ENCODE measurements around the gene ANKRD27. TPM values are rescaled to one million over a fixed set of nuclear protein-coding genes. Genes with fewer than 3 reads are reported as not detected.
"Not testable (repeated sequence)": the region's sequence is repeated elsewhere in the genome, so short reads cannot be mapped to it uniquely, and the experiment has no call there.

ANKRD27 gene
- polyA plus RNA-seq, 6 donors from 2014 or later, result 7.1 to 16.3 (median 11.5) TPM

GRCh38 chr19:32605544-32605943 is 69.4 kb downstream of the ANKRD27 start:
- ATAC-seq (ENCODE audit: low read depth in 2 of 2), result no peak
- H3K4me1 Mint-ChIP-seq, result no peaks in the 10 kb centered on the region
- no peaks in the 10 kb centered on the region for H3K9me3 Mint-ChIP-seq
- H3K27me3 Mint-ChIP-seq, result no peaks in the 10 kb centered on the region
- peaks cover 4 to 14% of the 10 kb centered on the region in 2 donors for H3K36me3 Mint-ChIP-seq
- DNase-seq, result no peak
- H3K4me3 Mint-ChIP-seq, result no peak overlapping the region
- H3K27ac Mint-ChIP-seq, result peak overlapping the region in 1 of 6 donors; percentile 26

- Mint-ChIP-seq H3K4me1 (peaks cover 0 to 4% (median 0%) of the 10 kb centered on the region in 3 donors), H3K27me3 (no peaks in the 10 kb centered on the region), H3K9me3 (no peaks in the 10 kb centered on the region), H3K27ac (no peak overlapping the region), H3K36me3 (peaks cover 11 to 15% of the 10 kb centered on the region in 2 donors), H3K4me3 (peak overlapping the region in 1 of 8 donors; percentile 56)
- no peak for ATAC-seq (ENCODE audit: low read depth in 2 of 2)
- DNase-seq, result no peak
Observed at GRCh38 chr19:32603961-32604360, 71.0 kb downstream of the ANKRD27 start.

GRCh38 chr19:32599736-32600157 is 75.2 kb downstream of the ANKRD27 start:
- H3K4me1 Mint-ChIP-seq, result peaks cover 0 to 4% (median 0%) of the 10 kb centered on the region in 3 donors
- no peak overlapping the region for H3K4me3 Mint-ChIP-seq
- ATAC-seq (ENCODE audit: low read depth in 2 of 2) (peak; percentile 54 to 56), DNase-seq (peak; percentile 40)
- no peaks in the 10 kb centered on the region for H3K9me3 Mint-ChIP-seq
- peak overlapping the region in 1 of 6 donors; percentile 12 for H3K27ac Mint-ChIP-seq
- H3K27me3 Mint-ChIP-seq, result no peaks in the 10 kb centered on the region
- H3K36me3 Mint-ChIP-seq, result peaks cover 23 to 26% of the 10 kb centered on the region in 2 donors

GRCh38 chr19:32599258-32599657 is 75.7 kb downstream of the ANKRD27 start:
- Mint-ChIP-seq H3K4me1 (peaks cover 0 to 4% (median 0%) of the 10 kb centered on the region in 3 donors), H3K27ac (peak overlapping the region in 1 of 6 donors; percentile 12), H3K36me3 (peaks cover 22 to 31% of the 10 kb centered on the region in 2 donors), H3K4me3 (no peak overlapping the region), H3K27me3 (no peaks in the 10 kb centered on the region), H3K9me3 (no peaks in the 10 kb centered on the region)
- ATAC-seq (ENCODE audit: low read depth in 2 of 2) (no peak), DNase-seq (no peak)

GRCh38 chr19:32598022-32598421 is 77.0 kb downstream of the ANKRD27 start:
- peak overlapping the region in 2 of 6 donors; percentile 44 to 65 for H3K27ac Mint-ChIP-seq
- H3K4me3 Mint-ChIP-seq, result no peak overlapping the region
- no peaks in the 10 kb centered on the region for H3K9me3 Mint-ChIP-seq
- no peak for DNase-seq
- peaks cover 0 to 4% (median 0%) of the 10 kb centered on the region in 3 donors for H3K4me1 Mint-ChIP-seq
- ATAC-seq (ENCODE audit: low read depth in 2 of 2), result no peak
- peaks cover 15 to 34% of the 10 kb centered on the region in 2 donors for H3K36me3 Mint-ChIP-seq
- H3K27me3 Mint-ChIP-seq, result no peaks in the 10 kb centered on the region

GRCh38 chr19:32595491-32595890 is 79.5 kb downstream of the ANKRD27 start:
- Mint-ChIP-seq H3K4me1 (peaks cover 0 to 4% (median 0%) of the 10 kb centered on the region in 3 donors), H3K4me3 (no peak overlapping the region), H3K36me3 (peaks cover 23 to 38% of the 10 kb centered on the region in 2 donors), H3K27ac (no peak overlapping the region), H3K27me3 (no peaks in the 10 kb centered on the region), H3K9me3 (peaks cover 0 to 3% (median 0%) of the 10 kb centered on the region in 7 donors)
- DNase-seq (no peak), ATAC-seq (ENCODE audit: low read depth in 2 of 2) (no peak)

- Mint-ChIP-seq H3K36me3 (peaks cover 15 to 32% of the 10 kb centered on the region in 2 donors), H3K27me3 (no peaks in the 10 kb centered on the region), H3K9me3 (peaks cover 0 to 3% (median 0%) of the 10 kb centered on the region in 7 donors), H3K4me1 (no peaks in the 10 kb centered on the region), H3K27ac (no peak overlapping the region), H3K4me3 (no peak overlapping the region)
- ATAC-seq (ENCODE audit: low read depth in 2 of 2), result no peak
- DNase-seq, result no peak
Observed at GRCh38 chr19:32594021-32594420, 81.0 kb downstream of the ANKRD27 start.

- H3K4me3 Mint-ChIP-seq; H3K27me3 Mint-ChIP-seq; H3K9me3 Mint-ChIP-seq; H3K27ac Mint-ChIP-seq; ATAC-seq (ENCODE audit: low read depth in 2 of 2); DNase-seq; H3K4me1 Mint-ChIP-seq: not testable (repeated sequence)
- peaks cover 7 to 10% of the 10 kb centered on the region in 2 donors for H3K36me3 Mint-ChIP-seq
Observed at GRCh38 chr19:32587747-32588504, 87.1 kb downstream of the ANKRD27 start.

- no peak for DNase-seq
- peak overlapping the region in 4 of 6 donors; percentile 11 to 61 (median 50) for H3K27ac Mint-ChIP-seq
Observed at GRCh38 chr19:32581705-32582179, 93.2 kb downstream of the ANKRD27 start.

GRCh38 chr19:32580901-32581704 is 93.9 kb downstream of the ANKRD27 start, which contains the start of gene PDCD5:
TSS of gene PDCD5 (plus strand) at chr19:32581190. CDS start at chr19:32581262, 72 bp downstream.
- peak within 1 kb of the TSS; percentile 91 to 97 (median 95) for H3K4me3 Mint-ChIP-seq
- peak within 1 kb of the TSS; percentile 78 to 96 (median 87) for H3K27ac Mint-ChIP-seq
- peaks cover 10 to 23% (median 21%) of the 10 kb centered on the region in 3 donors for H3K4me1 Mint-ChIP-seq
- peak; percentile 91 to 93 for ATAC-seq (ENCODE audit: low read depth in 2 of 2)
- peaks cover 0 to 3% of the 10 kb centered on the region in 2 donors for H3K36me3 Mint-ChIP-seq
- peak; percentile 90 for DNase-seq
- H3K27me3 Mint-ChIP-seq, result peaks cover 2 to 18% (median 17%) of the 10 kb centered on the region in 3 donors
- H3K9me3 Mint-ChIP-seq, result peaks cover 0 to 2% (median 0%) of the 10 kb centered on the region in 7 donors

More at GRCh38 chr19:32581705-32582179, 93.2 kb downstream of the ANKRD27 start:
- Mint-ChIP-seq H3K27me3 (peaks cover 0 to 14% (median 12%) of the 10 kb centered on the region in 3 donors), H3K36me3 (peaks cover 0 to 5% of the 10 kb centered on the region in 2 donors), H3K4me1 (peaks cover 10 to 27% (median 23%) of the 10 kb centered on the region in 3 donors), H3K4me3 (peak overlapping the region; percentile 86 to 96 (median 90)), H3K9me3 (peaks cover 0 to 2% (median 0%) of the 10 kb centered on the region in 7 donors)
- no peak for ATAC-seq (ENCODE audit: low read depth in 2 of 2)

GRCh38 chr19:32580353-32580900 is 94.6 kb downstream of the ANKRD27 start:
- Mint-ChIP-seq H3K27me3 (peaks cover 8 to 25% (median 24%) of the 10 kb centered on the region in 3 donors), H3K4me3 (peak overlapping the region; percentile 91 to 97 (median 95)), H3K9me3 (peaks cover 0 to 2% (median 0%) of the 10 kb centered on the region in 7 donors), H3K27ac (peak overlapping the region; percentile 71 to 93 (median 87)), H3K36me3 (peaks cover 0 to 8% of the 10 kb centered on the region in 2 donors), H3K4me1 (peaks cover 10 to 23% (median 21%) of the 10 kb centered on the region in 3 donors)
- ATAC-seq (ENCODE audit: low read depth in 2 of 2) (peak in 1 of 2 donors; percentile 9), DNase-seq (no peak)

GRCh38 chr19:32576790-32577189 is 98.2 kb downstream of the ANKRD27 start:
- Mint-ChIP-seq H3K27me3 (peaks cover 9 to 38% (median 25%) of the 10 kb centered on the region in 3 donors), H3K36me3 (peaks cover 0 to 8% of the 10 kb centered on the region in 2 donors), H3K27ac (no peak overlapping the region), H3K4me3 (no peak overlapping the region), H3K9me3 (peaks cover 0 to 2% (median 0%) of the 10 kb centered on the region in 7 donors), H3K4me1 (peaks cover 3 to 9% (median 5%) of the 10 kb centered on the region in 3 donors)
- DNase-seq, result no peak
- ATAC-seq (ENCODE audit: low read depth in 2 of 2), result no peak

- peaks cover 0 to 2% (median 0%) of the 10 kb centered on the region in 7 donors for H3K9me3 Mint-ChIP-seq
- peaks cover 0 to 5% (median 2%) of the 10 kb centered on the region in 3 donors for H3K4me1 Mint-ChIP-seq
- H3K27ac Mint-ChIP-seq, result peak overlapping the region in 1 of 6 donors; percentile 53
- peaks cover 16 to 62% (median 36%) of the 10 kb centered on the region in 3 donors for H3K27me3 Mint-ChIP-seq
- peaks cover 0 to 8% of the 10 kb centered on the region in 2 donors for H3K36me3 Mint-ChIP-seq
- ATAC-seq (ENCODE audit: low read depth in 2 of 2) (no peak), DNase-seq (no peak)
- no peak overlapping the region for H3K4me3 Mint-ChIP-seq
Observed at GRCh38 chr19:32573492-32573794, 101.5 kb downstream of the ANKRD27 start.
